HCT116 (cell line): ENCODE results near the gene ANKRD44. TPM values are rescaled to one million over a fixed set of nuclear protein-coding genes. Genes with fewer than 3 reads are reported as not detected.

Experiments
- ATAC-seq: fragments of 200-7000 bp; cut with Tn5 transposase; 2 replicates; pipeline ENCODE4 v1.9.1; 2020; ENCODE audit warnings: mild to moderate bottlenecking, moderate library complexity
- BruUV-seq: library from RNA; stranded (reverse); fragments of 400-500 nt; replicated peaks from 2 replicates; lab custom pipeline; 2021; lab: Mats Ljungman, UMichigan
- CTCF ChIA-PET: fragments of 300-600 bp; sonication (Branson Sonifier 250); formaldehyde crosslinking; loops from one replicate; lab custom pipeline; 2021; ENCODE audit warnings: antibody characterized with exemption; lab: Charles Lee
- POLR2A ChIA-PET: fragments of 300-600, 350-600 bp; sonication (Branson Sonifier 250); formaldehyde crosslinking; loops from one replicate; lab custom pipeline; 2021; ENCODE audit warnings: antibody characterized with exemption; lab: Charles Lee
- RAD21 ChIA-PET, 2 experiments: fragments of 300-600 bp; sonication (Branson Sonifier 250); formaldehyde crosslinking; loops; one replicate each; lab custom pipeline; 2023; ENCODE audit warnings: low total read pairs in 2 of 2; ENCODE audit not compliant: uncharacterized antibody in 2 of 2, unreplicated experiment in 2 of 2, low non-redundant PET in 1 of 2; lab: Charles Lee
- DNase-seq: peaks from one replicate; pipeline ENCODE4 v3.0.0-alpha.2; 2010; ENCODE audit warnings: low read depth, low spot score
- H2AFZ ChIP-seq: fragments of 200-600 bp; shearing (Covaris generic), sonication (generic); 2 replicates; pipeline ENCODE4 v1.6.1; 2017; ENCODE audit warnings: low read depth, mixed run types, mixed read lengths, antibody characterized with exemption, low read length; ENCODE audit not compliant: poor library complexity, severe bottlenecking
- H3K27ac ChIP-seq: 2 replicates; pipeline ENCODE4 v1.5.1; 2012; ENCODE audit warnings: low read depth, low read length
- H3K27me3 ChIP-seq: fragments of 200-600 bp; sonication (generic); 2 replicates; pipeline ENCODE4 v1.6.1; 2016; ENCODE audit warnings: mixed run types, low read length, mixed read lengths; ENCODE audit not compliant: insufficient read depth
- H3K36me3 ChIP-seq, 2 experiments: fragments of 200-500 bp in 1 of 2; fragments of 200-600 bp in 1 of 2; sonication (Bioruptor generic) in 1 of 2; sonication (generic) in 1 of 2; 2 replicates each; pipeline versions ENCODE4 v1.5.1 to v1.6.1; 2014 to 2016; ENCODE audit warnings: low read length in 2 of 2, inconsistent platforms in 1 of 2, mixed read lengths in 1 of 2, mixed run types in 1 of 2; ENCODE audit not compliant: insufficient read depth in 2 of 2, control insufficient read depth in 1 of 2
- H3K4me1 ChIP-seq, 2 experiments: fragments of 200-600 bp in 1 of 2; sonication (generic) in 1 of 2; 2 replicates each; pipeline versions ENCODE4 v1.5.1 to v1.6.1; 2012 to 2017; ENCODE audit warnings: low read length in 2 of 2, inconsistent platforms in 1 of 2, mild to moderate bottlenecking in 1 of 2, mixed read lengths in 1 of 2, mixed run types in 1 of 2, moderate library complexity in 1 of 2; ENCODE audit not compliant: insufficient read depth in 2 of 2, control insufficient read depth in 1 of 2
- H3K4me2 ChIP-seq: fragments of 200-600 bp; sonication (generic); 2 replicates; pipeline ENCODE4 v1.6.1; 2017; ENCODE audit warnings: mixed run types, low read length, mixed read lengths
- H3K4me3 ChIP-seq, 2 experiments: fragments of 200-600 bp in 1 of 2; sonication (generic) in 1 of 2; replicated peaks in 1 of 2; 2 replicates each; pipeline ENCODE4 v1.5.1; 2011 to 2016; ENCODE audit warnings: low read length in 2 of 2, control low read depth in 1 of 2, low read depth in 1 of 2, mild to moderate bottlenecking in 1 of 2, mixed read lengths in 1 of 2, mixed run types in 1 of 2
- H3K79me2 ChIP-seq: fragments of 200-600 bp; sonication (generic); 2 replicates; pipeline ENCODE4 v1.6.1; 2017; ENCODE audit warnings: mild to moderate bottlenecking, mixed run types, low read length, moderate library complexity, mixed read lengths; ENCODE audit not compliant: insufficient read depth
- H3K9ac ChIP-seq: fragments of 200-600 bp; sonication (generic); 2 replicates; pipeline ENCODE4 v1.6.1; 2016; ENCODE audit warnings: low read length, mixed read lengths
- H3K9me2 ChIP-seq: fragments of 200-600 bp; sonication (generic), shearing (Covaris generic); 2 replicates; pipeline ENCODE4 v1.6.1; 2017; ENCODE audit warnings: mixed run types, mild to moderate bottlenecking, moderate library complexity; ENCODE audit not compliant: insufficient read depth
- H3K9me3 ChIP-seq, 2 experiments: fragments of 200-500 bp in 1 of 2; fragments of 200-600 bp in 1 of 2; sonication (Bioruptor generic) in 1 of 2; sonication (generic) in 1 of 2; 2 replicates each; pipeline ENCODE4 v1.6.1; 2014 to 2017; ENCODE audit warnings: low read length in 2 of 2, mixed read lengths in 2 of 2, inconsistent platforms in 1 of 2, low read depth in 1 of 2, mild to moderate bottlenecking in 1 of 2, mixed run types in 1 of 2, moderate library complexity in 1 of 2; ENCODE audit not compliant: control insufficient read depth in 1 of 2, insufficient read depth in 1 of 2
- H4K20me1 ChIP-seq: fragments of 200-600 bp; sonication (generic), shearing (Covaris generic); 2 replicates; pipeline ENCODE4 v1.6.1; 2017; ENCODE audit warnings: mixed run types, mild to moderate bottlenecking, moderate library complexity; ENCODE audit not compliant: insufficient read depth
- ATF3 ChIP-seq: IDR thresholded peaks from 2 replicates; pipeline ENCODE4 v1.6.1; 2012
- CBX3 ChIP-seq: IDR thresholded peaks from 2 replicates; pipeline ENCODE4 v1.6.1; 2012; ENCODE audit warnings: low read depth
- CEBPB ChIP-seq: IDR thresholded peaks from 2 replicates; pipeline ENCODE4 v1.6.1; 2012; ENCODE audit warnings: low read depth
- CTCF ChIP-seq, 3 experiments: fragments of 200-600 bp in 1 of 3; sonication (generic) in 1 of 3; IDR thresholded peaks in 2 of 3; conservative IDR thresholded peaks in 1 of 3; 2 replicates each; pipeline ENCODE4 v1.5.1; 2012 to 2017; ENCODE audit warnings: low read depth in 2 of 3, low read length in 2 of 3, antibody characterized with exemption in 1 of 3, borderline replicate concordance in 1 of 3, control low read depth in 1 of 3, mild to moderate bottlenecking in 1 of 3, mixed read lengths in 1 of 3, mixed run types in 1 of 3, moderate library complexity in 1 of 3; ENCODE audit not compliant: insufficient read depth in 1 of 3
- ELF1 ChIP-seq: IDR thresholded peaks from 2 replicates; pipeline ENCODE4 v1.6.1; 2012; ENCODE audit warnings: low read depth, borderline replicate concordance
- EZH2phosphoT487 ChIP-seq: fragments of 200-600 bp; IDR thresholded peaks from 2 replicates; pipeline ENCODE4 v1.6.1; 2018; ENCODE audit warnings: antibody characterized with exemption, borderline replicate concordance
- FOSL1 ChIP-seq: IDR thresholded peaks from 2 replicates; pipeline ENCODE4 v1.6.1; 2012; ENCODE audit warnings: low read depth
- JUND ChIP-seq: IDR thresholded peaks from 2 replicates; pipeline ENCODE4 v1.6.1; 2012
- MAX ChIP-seq: IDR thresholded peaks from 2 replicates; pipeline ENCODE4 v1.6.1; 2012
- POLR2AphosphoS5 ChIP-seq: IDR thresholded peaks from 2 replicates; pipeline ENCODE4 v1.6.1; 2011; ENCODE audit warnings: mild to moderate bottlenecking, low read depth, low read length, moderate library complexity
- SIN3A ChIP-seq: IDR thresholded peaks from 2 replicates; pipeline ENCODE4 v1.6.1; 2012; ENCODE audit warnings: low read depth
- SP1 ChIP-seq: IDR thresholded peaks from 2 replicates; pipeline ENCODE4 v1.6.1; 2012; ENCODE audit warnings: low read depth
- SRF ChIP-seq: IDR thresholded peaks from 2 replicates; pipeline ENCODE4 v1.6.1; 2012; ENCODE audit warnings: low read depth
- TCF7L2 ChIP-seq: IDR thresholded peaks from 2 replicates; pipeline ENCODE4 v1.7.0; 2011; ENCODE audit warnings: borderline replicate concordance, inconsistent platforms; ENCODE audit not compliant: insufficient read depth, insufficient read length; ENCODE audit errors: extremely low read depth
- YY1 ChIP-seq: IDR thresholded peaks from 2 replicates; pipeline ENCODE4 v1.6.1; 2011; ENCODE audit warnings: low read length, low read depth, moderate library complexity, mild to moderate bottlenecking; ENCODE audit not compliant: insufficient replicate concordance; ENCODE audit errors: extremely low read depth
- ZBTB33 ChIP-seq: IDR thresholded peaks from 2 replicates; pipeline ENCODE4 v1.6.1; 2011; ENCODE audit warnings: mild to moderate bottlenecking, low read length, moderate library complexity; ENCODE audit not compliant: insufficient replicate concordance; ENCODE audit errors: extremely low read depth
- ZFX ChIP-seq: fragments of 450-650 bp; IDR thresholded peaks from 2 replicates; pipeline ENCODE4 v1.6.1; 2017
- ZNF274 ChIP-seq: fragments of 200-500 bp; sonication (Bioruptor generic); IDR thresholded peaks from 2 replicates; pipeline ENCODE4 v1.6.1; 2014; ENCODE audit warnings: mild to moderate bottlenecking, low read depth, low read length, inconsistent platforms
- intact Hi-C: fragments of 100-400 bp; cut with micrococcal nuclease; formaldehyde crosslinking; loops from 2 replicates; pipeline ENCODE4 v1.10.0; 2022
- total RNA-seq: library from RNA; stranded (reverse); gene quantifications from one replicate; pipeline ENCODE4 v1.2.1, GENCODE V29; 2021; ENCODE audit not compliant: unreplicated experiment

Gene ANKRD44
- total RNA-seq, 1 experiment from 2014 or later = 2.7 TPM

- no peak overlapping the region for H3K4me2 ChIP-seq
- H3K27ac ChIP-seq = no peak overlapping the region
- DNase-seq = no peak
- H3K27me3 ChIP-seq = no peaks in the 10 kb centered on the region
- CTCF ChIA-PET = interaction anchor here (0.5 kb wide), 1 partner anchor 174 kb away, joined by 3 read pairs; no protein-coding TSS in a partner anchor
- intact Hi-C loops = no loop called here
- H3K9ac ChIP-seq = no peak overlapping the region
- no peaks in the 10 kb centered on the region for H4K20me1 ChIP-seq
- no peaks in the 10 kb centered on the region for H3K9me3 ChIP-seq
- H2AFZ ChIP-seq = no peak overlapping the region
- TF ChIP-seq TCF7L2 (no peak), JUND (no peak), ZNF274 (no peak), SP1 (no peak), ZFX (no peak), POLR2AphosphoS5 (no peak), FOSL1 (no peak), CTCF (IDR thresholded peaks at IDR 0.05 in 2 of 3, conservative IDR thresholded peaks at IDR 0.05 in 1 of 3; ENCODE audit: borderline replicate concordance in 1 of 3, insufficient read depth in 1 of 3, low read depth in 2 of 3, low read length in 2 of 3) (no peak), CBX3 (no peak), ATF3 (no peak), SRF (no peak), CEBPB (no peak), ELF1 (no peak), EZH2phosphoT487 (no peak), ZBTB33 (no peak), YY1 (no peak), SIN3A (no peak), MAX (no peak)
- no peaks in the 10 kb centered on the region for H3K4me1 ChIP-seq
- no peaks in the 10 kb centered on the region for H3K79me2 ChIP-seq
- no peaks in the 10 kb centered on the region for H3K36me3 ChIP-seq
- H3K4me3 ChIP-seq = no peak overlapping the region
- no TSS peak for BruUV-seq
- no peak for ATAC-seq
- RAD21 ChIA-PET = no interaction called here
- POLR2A ChIA-PET = no interaction called here
- no peaks in the 10 kb centered on the region for H3K9me2 ChIP-seq
Observed at GRCh38 chr2:197232010-197232409, 78.6 kb downstream of the ANKRD44 start.
